CD4-positive, alpha-beta T cell treated with Interleukin-21 for 1 hour (primary cell): ENCODE data around the gene TEX48.

Experiments
- DNase-seq: peaks from one replicate; pipeline ENCODE4 v3.0.0-alpha.2; 2020

TEX48 gene

GRCh38 chr9:114693248-114693855, 11.4 kb upstream of the TEX48 start:
- no peak for DNase-seq

- no peak for DNase-seq
Observed at GRCh38 chr9:114691956-114692295, 9.9 kb upstream of the TEX48 start.

- peak; percentile 55 for DNase-seq
Observed at GRCh38 chr9:114691046-114691955, 9.3 kb upstream of the TEX48 start.

- DNase-seq: no peak
Observed at GRCh38 chr9:114690308-114690707, 8.3 kb upstream of the TEX48 start.

- no peak for DNase-seq
Observed at GRCh38 chr9:114689813-114690212, 7.8 kb upstream of the TEX48 start.

GRCh38 chr9:114688909-114689610, 7.1 kb upstream of the TEX48 start:
- no peak for DNase-seq

GRCh38 chr9:114688379-114688778, 6.4 kb upstream of the TEX48 start:
- no peak for DNase-seq

- no peak for DNase-seq
Observed at GRCh38 chr9:114687034-114687433, 5.0 kb upstream of the TEX48 start.

GRCh38 chr9:114685951-114686350, 4.0 kb upstream of the TEX48 start:
- peak; percentile 40 for DNase-seq

- DNase-seq: no peak
Observed at GRCh38 chr9:114684036-114684435, 2.0 kb upstream of the TEX48 start.

GRCh38 chr9:114682846-114683245, 854 bp upstream of the TEX48 start:
- no peak for DNase-seq

- no peak for DNase-seq
Observed at GRCh38 chr9:114680259-114681001, 1.6 kb downstream of the TEX48 start.

- no peak for DNase-seq
Observed at GRCh38 chr9:114678795-114679194, 3.2 kb downstream of the TEX48 start.

- DNase-seq: no peak
Observed at GRCh38 chr9:114678130-114678529, 3.9 kb downstream of the TEX48 start.

- DNase-seq: no peak
Observed at GRCh38 chr9:114677418-114677817, 4.6 kb downstream of the TEX48 start.

GRCh38 chr9:114676901-114677300, 5.1 kb downstream of the TEX48 start:
- DNase-seq: no peak

GRCh38 chr9:114674798-114675540, 7.0 kb downstream of the TEX48 start:
- no peak for DNase-seq

GRCh38 chr9:114674076-114674797, 7.8 kb downstream of the TEX48 start:
- no peak for DNase-seq

GRCh38 chr9:114671605-114672004, 10.4 kb downstream of the TEX48 start:
- no peak for DNase-seq

GRCh38 chr9:114669961-114670360, 12.0 kb downstream of the TEX48 start:
- no peak for DNase-seq

GRCh38 chr9:114668146-114668545, 13.8 kb downstream of the TEX48 start:
- DNase-seq: no peak

GRCh38 chr9:114666851-114667250, 15.1 kb downstream of the TEX48 start:
- no peak for DNase-seq
